Stimulated activated CD4-positive, alpha-beta T cell treated with anti-CD3 and anti-CD28 coated beads, Interleukin-15, amount 100 ng/mL, for 24 hours (primary cell): ENCODE data around the gene PGS1.
"Not testable (repeated sequence)": the region's sequence is repeated elsewhere in the genome, so short reads cannot be mapped to it uniquely, and the experiment has no call there.

Experiments used
- DNase-seq: peaks from one replicate; pipeline ENCODE4 v3.0.0-alpha.2; 2020

Gene PGS1, protein sequence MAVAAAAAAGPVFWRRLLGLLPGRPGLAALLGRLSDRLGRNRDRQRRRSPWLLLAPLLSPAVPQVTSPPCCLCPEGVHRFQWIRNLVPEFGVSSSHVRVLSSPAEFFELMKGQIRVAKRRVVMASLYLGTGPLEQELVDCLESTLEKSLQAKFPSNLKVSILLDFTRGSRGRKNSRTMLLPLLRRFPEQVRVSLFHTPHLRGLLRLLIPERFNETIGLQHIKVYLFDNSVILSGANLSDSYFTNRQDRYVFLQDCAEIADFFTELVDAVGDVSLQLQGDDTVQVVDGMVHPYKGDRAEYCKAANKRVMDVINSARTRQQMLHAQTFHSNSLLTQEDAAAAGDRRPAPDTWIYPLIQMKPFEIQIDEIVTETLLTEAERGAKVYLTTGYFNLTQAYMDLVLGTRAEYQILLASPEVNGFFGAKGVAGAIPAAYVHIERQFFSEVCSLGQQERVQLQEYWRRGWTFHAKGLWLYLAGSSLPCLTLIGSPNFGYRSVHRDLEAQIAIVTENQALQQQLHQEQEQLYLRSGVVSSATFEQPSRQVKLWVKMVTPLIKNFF

DNA sequence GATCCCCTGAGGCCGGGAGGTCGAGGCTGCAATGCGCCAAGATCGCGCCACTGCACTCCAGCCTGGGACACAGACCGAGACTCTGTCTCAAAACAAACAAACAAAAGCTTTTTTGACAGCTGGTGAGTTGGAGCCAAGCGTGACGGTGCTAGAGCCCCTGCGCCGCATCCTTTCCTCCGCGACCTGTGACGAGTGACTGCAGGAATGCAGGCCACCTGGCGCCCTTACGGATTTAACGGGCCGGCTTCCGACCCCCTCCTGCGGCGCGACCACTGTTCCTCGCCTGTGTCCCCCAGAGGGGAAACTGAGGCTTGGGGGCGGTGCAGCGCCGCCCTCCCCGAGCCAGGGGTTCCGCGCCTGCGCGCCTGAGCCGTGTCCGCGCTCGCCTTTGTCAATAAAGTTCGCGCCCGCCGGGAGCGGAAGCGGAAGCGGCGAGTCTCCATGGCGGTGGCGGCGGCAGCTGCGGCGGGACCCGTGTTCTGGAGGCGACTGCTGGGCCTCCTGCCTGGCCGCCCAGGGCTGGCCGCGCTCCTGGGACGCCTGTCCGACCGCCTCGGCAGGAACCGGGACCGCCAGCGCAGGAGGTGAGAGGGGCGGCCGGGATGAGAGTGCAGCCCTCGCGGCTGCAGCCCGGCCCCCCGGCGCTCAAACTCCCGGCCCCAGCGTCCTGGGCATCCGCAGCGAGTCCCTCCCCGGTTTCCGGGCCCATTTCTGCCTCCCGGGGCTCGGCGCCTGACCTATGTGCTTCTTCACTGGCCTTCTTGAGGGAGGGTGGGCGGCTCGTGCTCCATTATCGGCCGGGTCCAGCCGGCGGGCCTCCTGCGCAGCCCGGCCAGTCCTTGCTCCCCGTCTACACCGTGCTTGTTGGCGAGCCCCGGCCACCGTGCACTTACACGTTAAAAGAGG lies at the start of gene PGS1:
TSS of gene PGS1 (plus strand) at position 425 of the 906 bp plus-strand sequence. CDS start at position 442, 17 bp downstream.
- DNase-seq = peak; percentile 88

DNA sequence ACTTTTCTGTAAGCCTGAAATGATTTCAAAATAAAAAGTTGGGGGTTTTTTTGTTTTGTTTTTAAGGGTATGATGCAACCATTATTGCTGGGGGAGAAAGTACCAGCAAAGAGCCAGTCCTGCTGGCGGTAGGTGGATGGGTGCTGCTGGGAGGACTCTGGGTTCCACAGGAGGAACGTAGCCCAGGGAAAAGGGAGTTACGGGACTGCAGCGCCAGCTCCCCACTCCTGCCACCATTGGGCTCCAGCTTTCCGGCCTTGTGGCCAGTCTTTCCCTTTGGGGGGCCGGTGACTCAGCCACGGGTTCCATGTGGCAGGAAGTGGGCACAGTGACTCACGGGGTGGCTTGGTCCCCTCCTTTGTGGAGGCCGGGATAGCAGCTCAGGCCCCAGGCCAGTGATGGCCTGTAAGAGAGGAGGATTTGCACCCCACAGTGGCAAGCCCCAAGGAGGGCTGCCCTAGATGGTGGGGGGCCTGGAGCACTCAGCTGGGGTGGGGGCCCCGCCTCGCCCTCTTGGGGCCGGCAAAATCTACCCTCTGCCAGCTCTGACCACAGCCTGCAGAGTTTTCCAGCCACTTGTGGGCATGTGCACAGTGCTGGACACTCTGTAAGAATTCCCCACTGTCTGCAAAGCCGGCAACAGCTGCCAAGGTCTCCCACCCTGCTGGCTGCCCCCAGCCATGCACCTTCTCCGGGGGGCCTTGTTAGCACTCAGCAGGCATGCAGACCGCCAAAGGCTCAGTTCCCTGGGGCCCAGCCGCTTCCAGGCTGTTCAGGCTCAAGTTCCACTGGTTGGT lies 49.0 kb upstream of the PGS1 start:
- peak; percentile 43 for DNase-seq

DNA sequence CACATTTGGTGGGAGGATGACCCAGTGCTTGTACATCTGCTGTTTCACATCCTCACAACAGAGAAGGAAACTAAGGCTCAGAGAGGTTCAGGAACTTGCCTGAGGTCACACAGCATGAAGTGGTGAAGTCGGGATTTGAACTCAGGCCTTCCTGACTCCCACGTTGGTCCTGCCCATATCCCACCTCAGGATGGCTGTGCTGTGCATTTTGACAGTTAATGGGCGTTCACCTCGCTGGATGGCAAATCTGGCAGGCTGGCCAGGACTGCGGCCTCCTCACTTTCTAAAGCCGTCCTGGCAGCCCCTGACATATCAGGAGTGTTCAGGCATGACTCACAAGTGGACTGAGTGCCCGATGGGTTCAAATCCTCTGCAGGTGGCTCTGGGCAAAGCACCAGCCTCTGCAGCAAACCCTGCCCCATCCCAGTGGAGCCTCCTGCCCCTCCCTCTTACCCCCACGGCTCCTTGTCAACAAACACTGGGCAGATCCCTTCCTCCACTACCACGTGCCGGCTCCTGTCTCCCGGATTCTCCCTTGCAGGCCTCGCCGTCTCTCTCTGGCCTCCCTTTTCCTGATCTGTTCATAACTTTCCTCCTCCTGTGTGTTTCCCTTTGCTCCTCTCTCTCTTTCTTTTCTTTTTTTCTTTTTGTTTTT lies 47.8 kb upstream of the PGS1 start:
- no peak for DNase-seq

DNA sequence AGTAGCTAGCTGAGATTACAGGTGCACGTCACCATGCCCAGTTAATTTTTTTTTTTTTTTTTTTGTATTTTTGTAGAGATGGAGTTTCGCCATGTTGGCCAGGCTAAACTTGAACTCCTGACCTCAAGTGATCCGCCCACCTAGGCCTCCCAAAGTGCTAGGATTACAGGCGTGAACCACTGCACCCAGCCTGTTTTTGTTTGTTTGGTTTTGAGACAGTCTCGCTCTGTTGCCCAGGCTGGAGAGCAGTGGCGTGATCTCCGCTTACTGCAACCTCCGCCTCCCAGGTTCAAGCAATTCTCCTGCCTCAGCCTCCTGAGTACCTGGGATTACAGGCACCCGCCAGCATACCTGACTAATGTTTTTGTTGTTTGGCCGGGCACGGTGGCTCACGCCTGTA lies 47.1 kb upstream of the PGS1 start:
- not testable (repeated sequence) for DNase-seq

DNA sequence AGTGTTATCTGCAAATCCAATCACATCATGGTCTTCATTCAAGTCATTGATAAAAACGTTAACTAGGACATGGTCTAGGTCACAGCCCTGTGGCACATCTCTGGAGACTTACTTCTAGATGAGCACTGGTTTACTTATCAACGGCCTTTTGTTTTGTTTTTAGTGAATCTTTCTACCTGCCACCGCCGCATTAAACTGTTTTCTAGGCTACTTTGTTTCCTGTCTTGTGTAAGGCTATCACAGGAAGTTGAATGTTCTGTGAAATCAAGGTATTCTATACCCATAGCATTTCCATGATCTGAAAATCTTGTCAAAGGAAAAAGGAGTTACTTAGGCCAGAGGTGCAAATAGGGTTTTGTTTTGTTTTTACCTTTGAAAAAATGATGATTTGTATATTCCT lies 45.5 kb upstream of the PGS1 start:
- DNase-seq = no peak

DNA sequence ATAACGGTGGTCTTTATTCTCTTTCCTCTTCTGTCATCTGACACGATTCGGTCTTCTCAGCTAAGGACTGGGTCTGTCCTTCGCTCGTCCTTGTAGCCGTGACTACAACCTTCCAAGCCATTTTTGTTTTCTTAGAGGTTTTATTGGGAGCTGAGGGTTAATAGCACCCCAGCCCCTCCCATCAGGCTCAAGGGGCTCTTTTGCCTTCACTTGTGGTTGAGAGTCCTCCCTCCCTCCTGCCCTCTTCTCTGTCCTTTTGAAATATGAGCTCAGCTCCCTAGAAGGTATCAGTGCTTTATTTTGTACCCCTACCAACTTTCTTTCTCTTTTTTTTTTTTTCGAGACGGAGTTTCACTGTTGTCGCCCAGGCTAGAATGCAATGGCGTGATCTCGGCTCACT lies 43.2 kb upstream of the PGS1 start:
- no peak for DNase-seq

DNA sequence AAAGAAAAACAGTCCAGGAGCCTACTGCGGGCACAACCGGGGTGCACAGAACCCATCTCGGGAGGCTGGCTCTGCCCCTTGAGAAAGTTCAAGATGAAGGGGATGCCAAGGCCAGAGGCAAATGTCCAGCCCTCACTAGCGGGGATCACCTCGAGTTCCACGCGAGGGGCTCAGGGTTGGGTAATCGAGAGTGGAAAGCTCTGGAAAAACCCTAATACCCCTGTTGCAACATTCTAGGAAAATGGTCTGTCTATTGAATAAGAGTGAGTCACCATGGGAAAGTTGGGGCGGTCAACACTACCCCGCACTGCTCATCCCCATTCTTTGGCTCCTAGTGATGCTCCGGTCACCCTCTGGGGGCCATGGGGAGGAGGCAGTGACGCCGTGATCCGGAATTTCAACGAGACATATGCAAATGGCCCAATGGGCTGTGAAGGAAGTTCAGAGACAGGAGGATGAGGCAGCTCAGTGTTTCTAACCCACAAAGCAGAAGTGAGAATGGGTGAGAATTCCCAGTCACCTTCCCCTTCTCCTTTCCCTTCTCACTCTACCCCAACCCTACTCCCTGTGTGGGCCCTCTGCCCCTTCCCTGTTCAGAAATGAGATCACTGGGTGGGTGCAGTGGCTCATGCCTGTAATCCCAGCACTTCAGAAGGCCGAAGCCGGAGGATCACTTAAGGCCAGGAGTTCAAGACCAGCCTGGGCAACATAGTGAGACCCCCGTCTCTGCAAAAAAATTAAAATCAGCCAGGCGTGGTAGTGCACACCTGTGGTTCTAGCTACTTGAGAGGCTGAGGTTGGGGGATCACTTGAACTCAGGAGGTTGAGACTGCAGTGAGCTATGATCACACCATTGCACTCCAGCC lies 41.0 kb upstream of the PGS1 start:
- DNase-seq = no peak

DNA sequence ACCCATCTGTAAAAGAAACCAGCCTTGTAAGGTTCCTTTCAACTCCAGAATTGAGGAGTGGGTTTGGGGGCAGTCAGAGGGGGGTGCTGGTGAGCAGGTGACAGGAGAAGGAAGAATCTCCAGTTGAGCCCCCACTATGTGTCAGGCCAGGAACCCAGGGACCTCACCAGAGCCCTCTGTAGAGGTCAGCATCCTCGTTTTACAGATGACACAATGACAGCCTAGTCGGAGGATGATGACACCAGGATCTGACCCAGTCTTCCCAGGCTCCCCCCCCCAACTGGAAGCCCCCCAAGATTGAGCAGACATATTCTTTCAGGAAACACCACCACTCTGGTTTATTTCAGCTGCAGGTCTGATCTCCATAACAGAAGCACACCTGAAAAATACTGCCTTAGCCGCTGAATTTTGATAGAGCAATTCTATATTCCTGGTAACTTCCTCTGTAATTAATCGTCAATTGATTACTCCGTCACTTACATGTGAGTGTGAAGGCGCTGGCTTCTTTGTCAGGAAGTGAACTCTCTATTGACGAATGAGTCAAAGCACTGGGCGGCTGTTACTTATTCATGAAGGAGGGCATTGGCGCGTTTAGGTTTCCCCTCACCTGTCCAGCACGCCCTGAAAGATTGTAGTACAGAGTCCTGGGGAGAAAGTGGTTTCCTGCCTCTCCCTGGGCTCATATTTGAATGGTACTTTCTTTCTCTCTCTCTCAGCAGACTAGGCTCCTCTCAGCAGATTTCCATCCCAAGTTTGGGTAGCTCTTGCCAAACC lies 39.8 kb upstream of the PGS1 start:
- DNase-seq = no peak

DNA sequence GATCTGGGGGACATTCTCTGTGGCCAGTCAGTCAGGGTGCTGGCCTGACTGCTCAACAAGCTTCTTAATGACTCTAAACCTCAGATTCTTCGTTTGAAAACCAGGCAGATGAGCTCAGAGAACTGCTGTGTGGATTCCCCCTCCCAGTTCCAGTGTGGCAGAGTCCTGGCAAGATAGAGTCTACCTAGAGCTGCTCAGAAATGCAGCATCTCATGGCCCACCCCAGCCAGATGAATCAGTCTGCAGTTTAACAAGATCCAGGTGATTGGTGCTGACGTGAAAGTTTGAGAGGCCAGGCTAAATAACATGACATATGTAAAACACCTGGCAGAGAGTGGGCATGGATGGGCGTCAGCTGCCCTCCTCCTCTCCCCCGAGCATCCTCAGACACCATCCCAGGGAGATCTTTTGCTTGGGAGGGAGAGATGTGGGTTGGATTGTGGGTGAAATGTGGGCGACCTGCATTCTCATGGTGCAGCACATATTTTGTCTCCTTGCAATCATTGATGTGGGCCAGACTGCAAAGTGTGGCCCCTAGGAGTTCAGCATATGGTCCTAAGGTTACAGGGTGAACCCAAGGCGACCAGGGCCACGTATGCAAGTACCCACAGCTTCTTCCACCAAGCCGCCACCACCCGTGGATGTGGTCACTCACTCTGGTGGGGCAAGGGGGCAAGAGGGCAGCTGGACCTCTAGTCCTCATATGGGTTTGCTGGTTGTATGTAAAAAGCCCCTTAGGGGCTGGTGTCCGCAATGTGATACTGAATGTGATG lies 38.1 kb upstream of the PGS1 start:
- no peak for DNase-seq

DNA sequence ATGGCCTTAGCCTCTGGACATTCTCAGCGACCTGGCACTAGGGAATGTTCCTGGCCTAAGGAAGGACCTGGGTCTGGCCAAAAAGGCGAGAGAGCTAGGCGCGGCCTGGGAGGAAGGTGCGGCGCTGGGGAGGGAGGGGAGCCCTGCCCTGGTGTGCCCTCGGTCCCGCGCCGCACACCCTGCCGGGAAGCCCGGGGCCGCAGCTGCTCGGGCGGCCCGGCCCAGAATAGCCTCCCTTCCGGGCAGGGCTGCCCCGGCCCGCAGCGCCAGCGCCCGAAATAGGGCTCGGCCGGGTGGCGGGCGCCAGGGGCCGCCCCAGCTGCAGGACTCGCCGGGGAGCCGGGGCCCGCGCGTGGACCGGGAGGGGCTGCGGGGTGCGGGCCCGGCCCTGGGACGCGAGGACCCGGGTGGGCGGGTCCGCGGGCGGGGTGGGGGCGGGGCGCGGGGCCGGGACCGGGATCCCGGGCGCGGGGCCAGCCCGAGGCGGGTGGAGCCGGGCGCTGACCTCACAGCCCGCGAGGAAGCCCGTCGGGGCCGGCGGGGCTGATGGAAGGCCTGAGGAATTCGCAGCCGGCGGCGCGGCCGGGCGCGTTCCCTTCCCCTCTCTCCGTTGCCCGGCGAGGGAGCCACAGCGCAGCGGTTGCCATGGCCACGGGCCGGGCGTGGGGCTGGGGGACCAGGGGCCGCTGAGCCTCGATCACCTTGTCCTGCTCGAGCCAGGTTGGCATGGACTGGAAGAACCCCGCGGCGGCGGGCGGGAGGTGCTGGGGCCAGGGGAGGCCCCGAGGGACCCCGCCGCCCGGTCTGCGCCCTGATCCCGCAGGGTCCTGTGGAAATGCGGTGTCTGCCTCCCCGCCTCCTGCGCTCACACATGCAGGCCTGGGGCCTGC lies 36.6 kb upstream of the PGS1 start:
- DNase-seq = no peak

DNA sequence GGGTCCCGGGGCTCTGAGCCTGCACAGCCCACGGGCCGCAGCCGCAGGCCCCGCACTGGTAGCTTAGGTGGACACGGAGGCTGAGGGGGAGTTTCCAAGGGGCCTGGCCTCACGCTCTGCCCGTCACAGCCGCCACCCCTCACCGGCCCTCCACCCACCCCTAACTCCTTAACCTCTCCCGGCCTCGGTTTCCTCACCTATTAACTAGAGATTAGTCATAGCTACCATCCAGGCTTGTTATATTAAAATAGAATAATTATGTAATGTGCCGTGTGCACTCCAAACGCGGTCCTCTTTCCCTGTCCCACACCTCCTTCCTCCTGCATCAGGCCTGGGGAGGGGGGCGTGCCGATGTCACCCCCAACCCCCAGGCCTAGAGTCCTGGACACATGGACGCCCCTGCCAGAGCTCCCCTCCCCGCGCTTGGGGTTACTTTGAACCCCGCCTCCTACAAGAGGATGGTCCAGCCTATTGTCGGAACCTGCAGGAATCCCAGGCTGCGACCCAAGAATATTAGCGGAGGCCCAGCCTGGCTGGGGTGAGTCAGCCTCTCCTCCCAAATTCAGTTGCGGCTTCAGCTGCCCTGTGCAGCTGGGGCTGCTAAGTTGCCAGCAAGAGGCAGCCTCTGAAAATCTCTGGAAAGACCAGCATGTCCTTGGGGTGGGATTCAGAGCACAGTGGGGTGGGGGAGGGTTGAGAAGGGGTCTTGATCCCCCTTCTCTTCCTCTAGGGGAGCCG lies 35.8 kb upstream of the PGS1 start:
- DNase-seq = no peak

DNA sequence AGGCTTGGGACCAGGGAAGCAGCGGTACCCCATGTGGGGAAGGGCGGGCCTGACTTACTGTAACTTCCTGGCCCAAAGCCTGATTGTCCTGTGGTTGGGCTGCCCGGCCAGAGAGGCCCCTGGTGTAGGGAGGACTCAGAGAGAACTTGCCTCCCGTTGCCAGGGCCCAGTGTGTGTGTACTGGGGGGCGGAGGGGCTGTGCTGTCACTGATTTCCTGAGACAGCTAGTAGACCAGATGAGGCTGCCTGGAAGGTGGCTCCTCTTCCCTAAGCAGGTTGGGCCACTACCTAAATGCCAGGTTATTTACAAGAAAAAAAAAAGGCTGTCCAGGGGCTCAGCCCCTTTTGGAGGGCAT lies 35.3 kb upstream of the PGS1 start:
- peak; percentile 28 for DNase-seq

DNA sequence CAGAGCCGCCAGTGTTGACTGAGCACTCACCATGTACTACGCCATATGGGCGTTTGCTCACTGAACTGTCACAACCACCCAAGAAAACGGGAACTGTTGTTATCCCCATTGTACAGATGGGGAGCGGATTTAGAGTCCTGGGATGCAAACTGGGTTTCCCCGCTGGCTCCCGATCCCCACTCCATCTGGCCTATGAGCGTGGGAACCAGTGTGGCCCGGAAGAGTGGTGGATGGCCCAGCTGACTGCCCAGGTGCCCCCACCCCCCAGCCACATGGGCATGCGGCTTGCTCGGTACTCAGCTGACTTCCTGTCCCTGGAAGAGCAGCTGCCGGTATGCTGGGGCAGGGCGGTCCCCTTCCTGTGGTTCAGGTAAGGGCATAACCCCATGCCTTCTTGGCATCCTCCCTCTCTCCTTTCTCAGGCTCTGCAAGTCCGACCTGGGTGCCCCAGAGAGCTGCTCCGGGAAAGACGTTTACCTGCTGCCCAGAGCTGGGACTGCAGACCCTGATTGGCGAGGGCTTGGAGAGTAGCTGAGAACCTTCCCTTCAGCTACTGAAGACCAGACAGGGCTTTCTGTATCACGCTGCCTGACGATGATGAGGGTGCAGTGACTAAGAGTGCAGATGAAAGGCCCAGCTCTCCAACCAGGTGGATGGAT lies 34.8 kb upstream of the PGS1 start:
- peak; percentile 77 for DNase-seq

DNA sequence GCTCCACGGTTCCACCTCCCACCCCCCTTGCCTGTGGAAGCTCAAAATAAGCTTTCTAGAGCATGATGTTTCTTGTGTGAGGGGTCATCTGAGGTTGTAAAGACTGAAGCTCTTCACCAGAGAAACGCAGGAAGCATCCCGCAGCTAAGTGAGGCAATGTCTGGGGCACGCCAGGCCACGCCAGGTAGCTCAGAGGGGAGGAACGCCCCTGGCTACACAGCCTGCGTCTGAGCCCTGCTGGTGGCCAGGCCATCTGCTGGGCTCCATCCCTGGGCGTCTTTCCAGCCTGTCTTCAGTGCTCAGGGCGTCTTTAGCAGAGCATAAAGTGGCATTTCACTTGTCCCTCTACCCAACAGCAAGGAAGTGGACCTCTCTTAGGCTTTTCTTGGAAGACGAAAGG lies 33.8 kb upstream of the PGS1 start:
- DNase-seq = no peak

DNA sequence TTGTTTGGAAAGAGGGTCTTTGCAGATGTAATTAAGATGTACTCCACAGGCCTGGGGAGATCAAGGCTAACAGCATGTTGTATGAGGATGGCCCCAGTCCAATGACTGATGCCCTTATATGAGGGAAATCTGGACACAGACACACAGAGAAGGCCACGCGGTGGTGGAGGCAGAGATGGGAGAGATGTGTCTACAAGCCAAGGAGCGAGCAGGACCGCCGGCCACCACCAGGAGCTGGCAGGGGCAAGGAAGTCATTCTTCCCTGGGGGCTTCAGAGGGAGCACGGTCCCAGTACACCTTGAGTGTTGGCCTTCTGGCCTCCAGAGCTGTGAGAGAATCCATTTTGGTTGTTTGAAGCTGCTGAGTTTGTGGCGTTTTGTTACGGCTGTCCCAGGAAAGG lies 33.3 kb upstream of the PGS1 start:
- DNase-seq = no peak

DNA sequence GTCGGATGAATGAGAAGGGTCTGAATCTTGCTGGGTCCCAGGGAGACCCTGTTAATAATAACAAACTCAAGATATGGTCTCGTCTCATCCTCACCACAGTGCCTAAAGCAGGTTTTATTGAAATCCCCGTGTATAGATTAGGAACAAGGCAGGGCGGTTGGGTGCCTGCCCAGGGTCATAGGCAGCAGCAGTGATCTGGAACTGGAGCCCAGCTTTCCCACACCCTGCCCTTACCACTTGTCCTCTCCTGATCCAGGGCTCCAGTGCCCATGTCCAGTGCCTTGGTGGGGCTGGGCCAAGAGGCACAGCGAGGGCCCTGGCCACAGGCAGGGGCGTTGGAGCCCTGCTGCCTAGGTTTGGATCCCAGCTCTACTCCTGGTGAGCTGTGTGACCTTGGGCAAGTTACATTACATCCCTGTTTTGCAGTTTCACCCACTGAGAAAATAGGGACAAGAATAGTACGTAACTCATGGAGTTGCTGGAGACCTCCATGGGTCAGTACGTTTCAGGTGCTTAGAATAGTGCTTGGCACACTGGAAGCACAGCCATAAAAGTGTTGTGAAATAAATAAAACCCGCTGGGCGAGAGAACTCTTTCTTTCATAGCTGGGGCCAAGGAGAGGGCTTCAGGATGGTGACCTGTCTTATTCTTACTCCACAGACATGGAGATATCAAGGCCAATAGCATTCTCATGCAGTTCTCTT lies 32.5 kb upstream of the PGS1 start:
- no peak for DNase-seq
